Brain microvascular endothelial cell (primary cell): ENCODE results near the gene OBI1.

ENCODE experiments used
- DNase-seq: peaks from one replicate; pipeline ENCODE4 v3.0.0-alpha.2; 2020
- H3K27ac ChIP-seq: fragments of 250-450 bp; sonication (Bioruptor Pico); 2 replicates; pipeline ENCODE4 v1.5.1; 2020; ENCODE audit warnings: mild to moderate bottlenecking, moderate library complexity
- H3K27me3 ChIP-seq: fragments of 250-450 bp; sonication (Bioruptor Pico); replicated peaks from 2 replicates; pipeline ENCODE4 v1.5.1; 2020; ENCODE audit warnings: mild to moderate bottlenecking
- H3K36me3 ChIP-seq: fragments of 250-450 bp; sonication (Bioruptor Pico); replicated peaks from 2 replicates; pipeline ENCODE4 v1.5.1; 2020; ENCODE audit warnings: mild to moderate bottlenecking
- H3K4me3 ChIP-seq: 2 replicates; pipeline ENCODE4 v1.5.1; 2011; ENCODE audit warnings: low read depth, mild to moderate bottlenecking, control low read depth, low read length, moderate library complexity
- in situ Hi-C: cut with HindIII; loops from 2 replicates; pipeline ENCODE4 v1.10.0; 2017; ENCODE audit warnings: low sequenced_read_pairs, low pct_ligation_motif_present
- TF ChIP-seq, protein P1 (sequence below): IDR thresholded peaks from 2 replicates; pipeline ENCODE4 v1.5.1; 2011; ENCODE audit warnings: low read depth, mild to moderate bottlenecking, moderate library complexity, low read length, control low read depth, inconsistent platforms; ENCODE audit errors: missing control alignments

Gene OBI1

DNA sequence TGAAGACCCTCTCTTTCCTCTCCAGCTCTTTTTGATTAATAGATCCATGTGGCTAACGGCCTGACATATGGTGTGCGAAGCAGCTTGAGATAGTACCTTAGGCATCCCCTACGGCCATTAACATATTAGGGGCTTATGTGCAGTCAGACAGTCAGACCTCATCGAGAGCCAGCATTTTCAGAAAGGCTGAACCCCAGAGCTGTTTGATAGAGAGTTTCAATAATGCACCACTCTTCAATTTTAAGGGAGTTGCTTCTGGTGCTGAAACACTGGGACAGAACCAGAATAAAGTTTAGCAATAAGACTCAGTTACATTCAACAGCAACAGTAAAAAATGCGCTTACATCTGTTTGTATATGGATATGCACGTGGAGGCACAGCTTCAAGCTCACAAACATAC lies 66.4 kb downstream of the OBI1 start:
- in situ Hi-C loops, result no loop called here
- DNase-seq, result no peak

DNA sequence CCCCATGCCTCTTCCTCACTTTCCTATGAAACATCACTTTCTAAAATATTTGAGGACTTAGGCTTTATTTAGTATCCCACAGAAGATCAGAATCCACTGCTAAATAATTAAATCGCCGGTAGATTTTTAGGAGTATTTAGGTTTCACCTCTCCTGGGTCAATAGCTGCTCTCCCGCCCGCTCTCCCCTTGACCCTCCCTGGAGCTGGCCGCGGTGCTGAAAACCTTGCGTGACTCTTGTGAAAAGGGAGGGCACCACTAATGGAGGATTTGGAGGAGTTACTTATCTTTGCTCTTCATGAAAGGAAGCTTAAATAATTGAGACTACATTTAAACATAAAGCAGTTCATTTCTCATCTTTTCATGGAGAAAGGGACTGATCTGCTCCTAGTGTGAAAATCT lies 69.7 kb downstream of the OBI1 start:
- no peak for DNase-seq
- Histone ChIP-seq H3K36me3 (no peaks in the 10 kb centered on the region), H3K27me3 (peaks cover 40% of the 10 kb centered on the region), H3K27ac (no peak overlapping the region), H3K4me3 (no peak overlapping the region)
- TF ChIP-seq, protein P1, sequence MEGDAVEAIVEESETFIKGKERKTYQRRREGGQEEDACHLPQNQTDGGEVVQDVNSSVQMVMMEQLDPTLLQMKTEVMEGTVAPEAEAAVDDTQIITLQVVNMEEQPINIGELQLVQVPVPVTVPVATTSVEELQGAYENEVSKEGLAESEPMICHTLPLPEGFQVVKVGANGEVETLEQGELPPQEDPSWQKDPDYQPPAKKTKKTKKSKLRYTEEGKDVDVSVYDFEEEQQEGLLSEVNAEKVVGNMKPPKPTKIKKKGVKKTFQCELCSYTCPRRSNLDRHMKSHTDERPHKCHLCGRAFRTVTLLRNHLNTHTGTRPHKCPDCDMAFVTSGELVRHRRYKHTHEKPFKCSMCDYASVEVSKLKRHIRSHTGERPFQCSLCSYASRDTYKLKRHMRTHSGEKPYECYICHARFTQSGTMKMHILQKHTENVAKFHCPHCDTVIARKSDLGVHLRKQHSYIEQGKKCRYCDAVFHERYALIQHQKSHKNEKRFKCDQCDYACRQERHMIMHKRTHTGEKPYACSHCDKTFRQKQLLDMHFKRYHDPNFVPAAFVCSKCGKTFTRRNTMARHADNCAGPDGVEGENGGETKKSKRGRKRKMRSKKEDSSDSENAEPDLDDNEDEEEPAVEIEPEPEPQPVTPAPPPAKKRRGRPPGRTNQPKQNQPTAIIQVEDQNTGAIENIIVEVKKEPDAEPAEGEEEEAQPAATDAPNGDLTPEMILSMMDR, result no peak
- in situ Hi-C loops, result no loop called here

More for the DNA sequence above, 66.4 kb downstream of the OBI1 start:
- Histone ChIP-seq H3K27me3 (peaks cover 64% of the 10 kb centered on the region), H3K27ac (no peak overlapping the region), H3K36me3 (no peaks in the 10 kb centered on the region), H3K4me3 (no peak overlapping the region)
- TF ChIP-seq, protein P1, result no peak

DNA sequence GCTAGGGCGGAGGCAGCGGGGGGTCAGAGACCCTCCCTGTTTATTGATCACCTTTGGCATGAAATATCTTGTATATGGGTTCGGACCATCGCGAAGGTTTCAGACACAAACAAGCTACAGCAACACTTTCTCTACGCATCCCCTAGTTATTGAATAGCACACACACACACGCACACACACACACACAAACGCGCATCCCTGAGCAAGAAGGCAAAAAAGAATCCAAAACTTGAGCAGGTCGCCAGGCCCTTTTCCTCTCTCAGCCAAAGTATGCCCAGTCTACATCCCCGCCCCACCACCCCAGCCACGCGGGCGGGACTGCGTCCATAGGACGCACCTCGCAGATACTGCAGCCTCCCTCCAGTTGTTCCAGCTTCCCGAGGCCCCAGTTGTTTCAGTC lies 71.6 kb downstream of the OBI1 start:
- TF ChIP-seq, protein P1, result no peak
- no peaks in the 10 kb centered on the region for H3K36me3 ChIP-seq
- H3K4me3 ChIP-seq, result no peak overlapping the region
- DNase-seq, result no peak
- in situ Hi-C loops, result no loop called here
- peaks cover 22% of the 10 kb centered on the region for H3K27me3 ChIP-seq
- no peak overlapping the region for H3K27ac ChIP-seq

DNA sequence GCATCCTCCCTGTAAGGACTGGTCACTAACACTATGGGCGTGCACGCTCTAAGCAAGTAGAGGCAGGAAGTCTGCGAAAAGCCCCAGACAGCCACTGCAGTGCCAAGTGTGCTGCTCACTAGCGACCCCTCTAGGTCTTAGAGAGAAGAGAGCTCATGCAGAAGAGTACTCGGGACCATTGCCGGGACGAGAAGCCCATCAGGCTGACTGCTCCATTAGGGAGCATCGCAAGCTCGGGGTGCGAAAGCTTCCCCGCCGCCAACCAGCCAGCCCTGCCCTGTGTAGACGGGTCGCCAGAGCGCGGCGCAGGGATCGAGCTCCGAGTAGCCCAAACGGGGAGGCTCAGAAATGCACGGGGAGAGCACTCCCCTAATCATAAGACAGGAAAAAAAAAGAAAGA lies 72.2 kb downstream of the OBI1 start:
- Histone ChIP-seq H3K4me3 (no peak overlapping the region), H3K36me3 (no peaks in the 10 kb centered on the region), H3K27me3 (peaks cover 16% of the 10 kb centered on the region), H3K27ac (no peak overlapping the region)
- DNase-seq, result no peak
- TF ChIP-seq, protein P1, result peak; percentile 54
- in situ Hi-C loops, result no loop called here

DNA sequence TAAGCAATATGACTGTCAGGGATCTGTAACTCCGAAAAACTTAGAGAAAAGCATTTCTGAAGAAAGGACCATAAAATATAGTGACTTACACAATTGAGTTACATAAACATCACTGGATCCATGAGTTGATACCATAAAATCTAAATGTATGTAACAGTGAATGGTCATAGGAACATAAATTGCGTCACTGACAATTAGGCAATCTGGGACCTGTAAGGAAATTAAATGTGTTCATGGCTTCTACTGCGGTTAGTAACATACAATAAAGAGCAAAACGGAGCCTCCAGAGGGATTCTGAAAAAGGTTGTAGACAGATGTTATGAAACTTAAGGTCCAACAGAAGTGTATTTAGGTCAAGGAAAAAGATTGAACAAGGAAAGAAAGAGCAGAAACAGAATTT lies 82.7 kb downstream of the OBI1 start:
- in situ Hi-C loops, result no loop called here
- TF ChIP-seq, protein P1, result no peak
- Histone ChIP-seq H3K4me3 (no peak overlapping the region), H3K27me3 (no peaks in the 10 kb centered on the region), H3K27ac (no peak overlapping the region), H3K36me3 (no peaks in the 10 kb centered on the region)
- DNase-seq, result no peak

DNA sequence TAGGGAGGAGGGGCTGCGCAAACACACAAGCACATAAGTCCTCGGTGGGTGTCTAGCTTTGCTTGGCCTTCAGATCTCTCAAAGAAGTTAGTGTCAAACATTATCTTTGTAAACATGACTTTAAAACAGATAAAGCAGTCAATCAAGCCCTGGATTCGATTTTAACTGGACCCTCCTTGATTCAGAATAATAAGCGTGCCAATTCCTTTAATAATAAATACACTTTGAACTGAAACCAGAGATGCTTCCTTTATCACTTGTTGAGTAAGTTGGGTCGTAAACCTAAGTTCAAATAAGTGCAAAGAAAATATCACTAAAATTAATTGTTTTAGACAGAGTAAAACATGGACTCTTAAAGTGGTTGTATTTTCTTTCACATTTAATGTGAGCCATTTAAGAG lies 86.5 kb downstream of the OBI1 start:
- in situ Hi-C loops, result no loop called here
- TF ChIP-seq, protein P1, result no peak

More for the DNA sequence above, 86.5 kb downstream of the OBI1 start:
- H3K27me3 ChIP-seq, result no peaks in the 10 kb centered on the region
- H3K4me3 ChIP-seq, result no peak overlapping the region
- DNase-seq, result no peak
- H3K27ac ChIP-seq, result no peak overlapping the region
- H3K36me3 ChIP-seq, result no peaks in the 10 kb centered on the region
